A673 (cell line): ENCODE results near the gene CKB.

Source experiments
- EZH2 ChIP-seq: fragments of 200-600 bp; sonication (generic); IDR thresholded peaks from 2 replicates; pipeline ENCODE4 v1.6.1; 2017; ENCODE audit warnings: borderline replicate concordance, low read depth, mild to moderate bottlenecking, mixed read lengths, antibody characterized with exemption, low read length; ENCODE audit not compliant: poor library complexity, severe bottlenecking
- TF ChIP-seq, protein P1 (sequence below): fragments of 300-800, 200-600 bp; sonication (generic); conservative IDR thresholded peaks from 2 replicates; pipeline ENCODE4 v1.5.1; 2017; ENCODE audit warnings: low read depth, mild to moderate bottlenecking, antibody characterized with exemption, low read length, moderate library complexity, mixed read lengths

DNA sequence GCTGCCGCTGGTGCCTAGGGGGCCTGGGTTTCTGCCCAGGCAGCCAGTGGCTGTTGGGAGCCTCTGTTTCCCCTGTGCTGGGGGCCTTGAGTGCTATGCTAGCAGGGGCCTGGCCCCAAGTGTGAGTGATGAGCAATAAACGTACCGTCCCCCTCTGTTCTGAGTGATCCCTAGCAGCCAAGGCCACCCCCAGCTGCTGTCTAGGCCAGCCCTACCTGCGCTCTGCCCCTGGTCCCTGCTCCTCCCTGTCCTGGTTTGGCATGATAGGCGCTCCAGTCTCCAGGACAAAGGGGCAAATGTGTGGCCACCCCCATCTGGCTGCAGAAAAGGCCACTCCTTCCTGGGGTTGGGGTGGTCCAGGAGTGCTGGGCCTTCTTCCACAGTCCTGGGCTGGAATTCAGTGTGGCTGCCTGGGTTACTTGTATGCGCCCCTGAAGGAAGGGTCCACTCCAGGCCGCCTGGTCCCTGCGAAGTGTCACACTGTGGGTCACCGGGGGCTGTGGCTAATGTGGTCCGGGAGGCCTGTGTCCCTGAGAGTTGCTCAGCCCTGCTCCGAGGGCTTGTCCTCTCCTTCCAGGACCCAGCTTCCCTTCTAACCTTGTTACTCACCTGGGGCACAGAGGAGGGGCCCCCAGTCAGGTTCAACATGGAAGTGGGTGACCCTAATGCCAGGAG is 13.4 kb upstream of the CKB start:
- TF ChIP-seq, protein P1, sequence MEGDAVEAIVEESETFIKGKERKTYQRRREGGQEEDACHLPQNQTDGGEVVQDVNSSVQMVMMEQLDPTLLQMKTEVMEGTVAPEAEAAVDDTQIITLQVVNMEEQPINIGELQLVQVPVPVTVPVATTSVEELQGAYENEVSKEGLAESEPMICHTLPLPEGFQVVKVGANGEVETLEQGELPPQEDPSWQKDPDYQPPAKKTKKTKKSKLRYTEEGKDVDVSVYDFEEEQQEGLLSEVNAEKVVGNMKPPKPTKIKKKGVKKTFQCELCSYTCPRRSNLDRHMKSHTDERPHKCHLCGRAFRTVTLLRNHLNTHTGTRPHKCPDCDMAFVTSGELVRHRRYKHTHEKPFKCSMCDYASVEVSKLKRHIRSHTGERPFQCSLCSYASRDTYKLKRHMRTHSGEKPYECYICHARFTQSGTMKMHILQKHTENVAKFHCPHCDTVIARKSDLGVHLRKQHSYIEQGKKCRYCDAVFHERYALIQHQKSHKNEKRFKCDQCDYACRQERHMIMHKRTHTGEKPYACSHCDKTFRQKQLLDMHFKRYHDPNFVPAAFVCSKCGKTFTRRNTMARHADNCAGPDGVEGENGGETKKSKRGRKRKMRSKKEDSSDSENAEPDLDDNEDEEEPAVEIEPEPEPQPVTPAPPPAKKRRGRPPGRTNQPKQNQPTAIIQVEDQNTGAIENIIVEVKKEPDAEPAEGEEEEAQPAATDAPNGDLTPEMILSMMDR: no peak
- TF ChIP-seq EZH2: no peak
